LNCaP clone FGC (cell line): Measurements from ENCODE around the gene HLX.

ENCODE experiments used
- DNase-seq: peaks from one replicate; pipeline ENCODE4 v3.0.0-alpha.2; 2011; ENCODE audit warnings: low read depth
- H3K4me3 ChIP-seq: 2 replicates; pipeline ENCODE4 v1.5.1; 2011; ENCODE audit warnings: mild to moderate bottlenecking, low read depth, low read length, control low read depth
- CTCF ChIP-seq: IDR thresholded peaks from 2 replicates; pipeline ENCODE4 v1.5.1; 2012; ENCODE audit warnings: mild to moderate bottlenecking; ENCODE audit not compliant: control insufficient read depth, insufficient read depth; ENCODE audit errors: extremely low read depth

HLX gene

GRCh38 chr1:220887520-220888416 lies 8.5 kb downstream of the HLX start:
- H3K4me3 ChIP-seq = no peak overlapping the region
- no peak for DNase-seq
- no peak for TF ChIP-seq CTCF

DNA sequence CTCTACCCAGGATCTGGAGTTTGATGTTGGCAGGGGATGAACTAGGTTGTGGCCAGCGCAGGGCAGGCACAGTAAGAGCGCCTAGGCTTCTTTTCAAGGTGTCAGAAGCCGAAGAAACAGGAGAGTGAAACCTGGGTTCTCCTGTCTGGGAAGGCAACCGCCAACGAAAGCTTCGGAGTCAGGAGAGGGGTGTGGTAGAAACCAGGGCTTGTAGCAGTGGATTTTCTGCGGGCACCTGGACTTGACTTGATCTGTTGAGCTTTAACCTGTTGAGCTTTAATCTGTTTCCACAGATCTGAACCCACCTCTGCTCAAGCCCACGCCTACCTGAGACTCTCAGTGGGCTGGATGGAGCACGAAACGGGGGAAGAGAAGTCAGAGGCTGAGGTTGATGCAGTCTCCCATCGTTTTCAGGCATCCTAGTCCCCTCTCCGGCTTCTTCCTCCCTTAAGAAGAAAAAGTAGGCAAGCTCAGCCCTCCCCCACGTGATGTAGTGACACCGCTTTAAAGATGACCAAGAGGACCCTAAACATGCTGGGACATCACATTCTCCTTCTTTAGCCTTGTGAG lies 9.3 kb downstream of the HLX start:
- no peak overlapping the region for H3K4me3 ChIP-seq
- no peak for DNase-seq
- no peak for TF ChIP-seq CTCF

- no peak for TF ChIP-seq CTCF
- H3K4me3 ChIP-seq = no peak overlapping the region
- DNase-seq = no peak
These were observed 10.1 kb downstream of the HLX start for GRCh38 chr1:220889333-220889732.

GRCh38 chr1:220889848-220890287 lies 10.6 kb downstream of the HLX start:
- no peak overlapping the region for H3K4me3 ChIP-seq

DNA sequence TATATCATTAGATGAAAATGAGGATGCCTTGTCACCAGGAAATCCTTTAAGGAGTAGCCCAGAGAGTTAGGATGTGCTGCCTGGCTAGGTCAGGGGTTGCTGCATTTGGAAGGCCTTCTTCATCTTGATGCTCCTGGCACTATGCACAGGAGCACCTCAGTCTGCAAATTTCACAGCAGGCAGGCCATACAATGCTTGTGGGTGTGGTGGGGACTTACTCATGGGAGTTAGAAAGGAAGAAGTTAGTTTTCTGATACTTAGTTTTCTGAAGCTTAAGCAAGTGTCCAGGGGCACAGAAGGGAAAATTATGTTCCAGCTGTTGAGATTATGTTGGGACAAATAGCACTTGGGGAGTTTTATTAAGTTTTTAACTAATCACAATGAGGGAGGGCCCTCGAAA lies 11.4 kb downstream of the HLX start:
- DNase-seq = no peak
- no peak for TF ChIP-seq CTCF
- no peak overlapping the region for H3K4me3 ChIP-seq

More at GRCh38 chr1:220889848-220890287, 10.6 kb downstream of the HLX start:
- DNase-seq = no peak
- TF ChIP-seq CTCF = no peak

DNA sequence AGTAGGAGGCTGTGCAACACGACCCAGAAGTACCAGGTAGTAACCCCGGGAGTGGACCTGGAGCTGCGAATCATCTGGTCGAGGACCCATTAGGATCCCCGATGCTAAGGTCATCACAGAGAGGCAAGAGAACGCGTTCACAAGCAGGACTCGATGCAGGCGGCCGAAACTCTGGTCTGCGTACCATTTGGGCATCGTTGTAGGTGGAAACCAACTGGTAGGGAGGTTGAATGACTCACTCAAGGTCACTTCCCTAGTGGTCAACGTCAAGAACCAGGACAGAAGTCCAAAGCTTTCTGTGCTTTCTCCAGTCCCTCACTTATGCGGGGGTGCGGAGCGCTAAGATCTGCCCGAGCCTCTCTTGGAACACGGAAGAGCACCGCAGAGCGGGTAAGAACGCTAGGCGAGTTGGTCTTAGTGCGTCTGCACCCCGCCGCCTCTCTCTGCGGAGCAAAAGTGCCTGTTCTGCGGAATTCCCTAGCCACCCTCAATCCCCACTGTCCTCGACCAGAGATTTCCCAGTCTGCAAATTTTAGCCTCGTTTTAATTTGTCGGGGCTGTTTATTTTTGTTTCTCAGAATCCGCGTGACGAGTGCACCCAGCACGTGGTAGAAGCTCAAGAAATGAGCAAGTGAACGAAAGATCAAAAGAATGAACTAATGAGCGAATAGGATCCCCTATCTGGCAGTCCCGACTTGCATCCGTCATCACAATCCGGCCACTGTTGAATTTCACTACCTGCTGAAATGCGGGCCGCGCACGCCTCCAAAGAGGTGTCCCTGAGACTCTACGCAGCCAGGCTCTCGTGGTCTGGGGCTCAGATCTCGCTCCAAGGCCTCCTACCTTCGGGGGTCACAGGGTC lies 12.2 kb downstream of the HLX start:
- DNase-seq = no peak
- TF ChIP-seq CTCF = no peak
- H3K4me3 ChIP-seq = no peak overlapping the region
